ENCODE results near the gene ULK2.

Gene ULK2

GRCh38 chr17:19731626-19732025 lies 136.1 kb downstream of the ULK2 start:
- no peak overlapping the region for H3K4me3 ChIP-seq (ENCODE audit: low read depth, low read length)

- no peak overlapping the region for H3K4me3 ChIP-seq (ENCODE audit: low read depth, low read length)
Measured at GRCh38 chr17:19730843-19731242, 136.9 kb downstream of the ULK2 start.

- H3K4me3 ChIP-seq (ENCODE audit: low read depth, low read length) = no peak overlapping the region
Measured at GRCh38 chr17:19729900-19730299, 137.8 kb downstream of the ULK2 start.

- H3K4me3 ChIP-seq (ENCODE audit: low read depth, low read length) = no peak overlapping the region
Measured at GRCh38 chr17:19728084-19728495, 139.6 kb downstream of the ULK2 start.

- H3K4me3 ChIP-seq (ENCODE audit: low read depth, low read length) = no peak overlapping the region
Measured at GRCh38 chr17:19727501-19728078, 140.1 kb downstream of the ULK2 start.

- H3K4me3 ChIP-seq (ENCODE audit: low read depth, low read length) = no peak overlapping the region
Measured at GRCh38 chr17:19726631-19727376, 140.9 kb downstream of the ULK2 start.

GRCh38 chr17:19725486-19725885 lies 142.2 kb downstream of the ULK2 start:
- no peak overlapping the region for H3K4me3 ChIP-seq (ENCODE audit: low read depth, low read length)

GRCh38 chr17:19724501-19725420 lies 143.0 kb downstream of the ULK2 start:
- no peak overlapping the region for H3K4me3 ChIP-seq (ENCODE audit: low read depth, low read length)

- no peak overlapping the region for H3K4me3 ChIP-seq (ENCODE audit: low read depth, low read length)
Measured at GRCh38 chr17:19723964-19724363, 143.8 kb downstream of the ULK2 start.
